HepG2 (cell line): ENCODE results near the gene ICOS. TPM values are rescaled to one million over a fixed set of nuclear protein-coding genes. Genes with fewer than 3 reads are reported as not detected.

Experiments
- ATAC-seq: fragments of 200-7000 bp; cut with Tn5 transposase; 3 replicates; pipeline ENCODE4 v1.9.1; 2020; ENCODE audit warnings: mild to moderate bottlenecking, moderate library complexity
- BruUV-seq: library from RNA; stranded (reverse); fragments of 400-500 nt; replicated peaks from 2 replicates; lab custom pipeline; 2021; lab: Mats Ljungman, UMichigan
- CTCF ChIA-PET: fragments of 300-600 bp; formaldehyde crosslinking; extraction: SDS; loops from one replicate; lab custom pipeline; 2021; ENCODE audit warnings: low total read pairs, inconsistent platforms, low intra/inter-chr PET ratio; lab: Yijun Ruan, JAX
- POLR2A ChIA-PET: fragments of 350-600 bp; sonication (Branson Sonifier 250); formaldehyde crosslinking; loops from one replicate; lab custom pipeline; 2020; ENCODE audit warnings: antibody characterized with exemption, inconsistent platforms; lab: Yijun Ruan, JAX
- DNase-seq: peaks from one replicate; pipeline ENCODE4 v3.0.0-alpha.2; 2015; ENCODE audit warnings: low spot score
- FAIRE-seq: peaks from 3 replicates; lab custom pipeline; 2011; peaks lifted over from hg19 to GRCh38; lab: Jason Lieb, UNC
- H2AFZ ChIP-seq: one replicate; pipeline ENCODE4 v1.6.1; 2011; ENCODE audit warnings: low read length, inconsistent platforms
- H3K27ac ChIP-seq: fragments of 300-600 bp; 3 replicates; pipeline ENCODE4 v1.8.0; 2011; ENCODE audit warnings: mixed run types, mild to moderate bottlenecking, mixed read lengths, low read length, inconsistent platforms; ENCODE audit not compliant: insufficient read depth; ENCODE audit errors: extremely low read length
- H3K27me3 ChIP-seq, 2 experiments: fragments of 200-600 bp in 1 of 2; 2 replicates in 1 of 2; 3 replicates in 1 of 2; pipeline versions ENCODE4 v1.6.0 to v1.8.0; 2011; ENCODE audit warnings: low read length in 2 of 2, mild to moderate bottlenecking in 2 of 2, moderate library complexity in 2 of 2, inconsistent platforms in 1 of 2; ENCODE audit not compliant: insufficient read depth in 2 of 2, control insufficient read depth in 1 of 2
- H3K36me3 ChIP-seq, 2 experiments: fragments of 200-600 bp in 1 of 2; replicated peaks in 1 of 2; 2 replicates in 1 of 2; 3 replicates in 1 of 2; pipeline versions ENCODE4 v1.5.1 to v1.8.0; 2011; ENCODE audit warnings: low read length in 2 of 2, inconsistent platforms in 1 of 2; ENCODE audit not compliant: insufficient read depth in 2 of 2, control insufficient read depth in 1 of 2
- H3K4me1 ChIP-seq: 2 replicates; pipeline ENCODE4 v1.5.1; 2012; ENCODE audit warnings: low read length, inconsistent platforms; ENCODE audit not compliant: insufficient read depth
- H3K4me2 ChIP-seq: 2 replicates; pipeline ENCODE4 v1.6.0; 2011; ENCODE audit warnings: low read depth, low read length, inconsistent platforms
- H3K4me3 ChIP-seq, 3 experiments: fragments of 200-600 bp in 1 of 3; sonication (generic), shearing (Covaris generic) in 1 of 3; replicated peaks in 1 of 3; 2 replicates each; pipeline ENCODE4 v1.5.1; 2011 to 2016; ENCODE audit warnings: low read length in 3 of 3, inconsistent platforms in 2 of 3, low read depth in 2 of 3, mild to moderate bottlenecking in 2 of 3, control low read depth in 1 of 3, mixed read lengths in 1 of 3; ENCODE audit not compliant: insufficient read depth in 1 of 3
- H3K79me2 ChIP-seq: one replicate; pipeline ENCODE4 v1.6.1; 2011; ENCODE audit warnings: low read length, inconsistent platforms; ENCODE audit not compliant: insufficient read depth
- H3K9ac ChIP-seq: 2 replicates; pipeline ENCODE4 v1.6.0; 2011; ENCODE audit warnings: mild to moderate bottlenecking, low read depth, low read length, inconsistent platforms; ENCODE audit not compliant: insufficient read depth
- H3K9me3 ChIP-seq: 2 replicates; pipeline ENCODE4 v1.5.1; 2012; ENCODE audit warnings: mild to moderate bottlenecking, low read length
- H4K20me1 ChIP-seq: 2 replicates; pipeline ENCODE4 v1.6.0; 2011; ENCODE audit warnings: inconsistent platforms, mild to moderate bottlenecking, low read length, moderate library complexity; ENCODE audit not compliant: insufficient read depth
- AGO2 ChIP-seq: fragments of 200-400 bp; formaldehyde crosslinking; optimal IDR thresholded peaks from 2 replicates; pipeline ENCODE3; 2017; ENCODE audit warnings: mild to moderate bottlenecking, low read depth, low read length, moderate library complexity
- BCL6 ChIP-seq: IDR thresholded peaks from 2 replicates; pipeline ENCODE4 v1.6.1; 2016; ENCODE audit warnings: missing genetic modification reagents, missing compliant biosample characterization
- FUBP1 ChIP-seq: sonication (generic); formaldehyde crosslinking; IDR thresholded peaks from 2 replicates; pipeline ENCODE4 v1.5.1; 2020; ENCODE audit warnings: missing genetic modification reagents, mild to moderate bottlenecking, borderline replicate concordance
- HES4 ChIP-seq: sonication (generic); formaldehyde crosslinking; IDR thresholded peaks from 2 replicates; pipeline ENCODE4 v1.9.0; 2021; ENCODE audit warnings: mild to moderate bottlenecking, missing genetic modification reagents, borderline replicate concordance
- MAFG ChIP-seq: sonication (generic); formaldehyde crosslinking; IDR thresholded peaks from 2 replicates; pipeline ENCODE4 v1.5.1; 2020; ENCODE audit warnings: mild to moderate bottlenecking, missing genetic modification reagents
- SMAD1 ChIP-seq: sonication (generic); formaldehyde crosslinking; IDR thresholded peaks from 2 replicates; pipeline ENCODE4 v1.4.0; 2020; ENCODE audit warnings: missing genetic modification reagents, low read depth, mild to moderate bottlenecking, borderline replicate concordance
- SMAD9 ChIP-seq: sonication (generic); formaldehyde crosslinking; IDR thresholded peaks from 2 replicates; pipeline ENCODE4 v1.5.1; 2020; ENCODE audit warnings: mild to moderate bottlenecking, missing genetic modification reagents
- SMARCC2 ChIP-seq: fragments of 450-650 bp; IDR thresholded peaks from 2 replicates; pipeline ENCODE4 v1.6.1; 2017; ENCODE audit warnings: antibody characterized with exemption, mild to moderate bottlenecking
- ZNF12 ChIP-seq: sonication (generic); formaldehyde crosslinking; IDR thresholded peaks from 2 replicates; pipeline ENCODE4 v1.5.0; 2020; ENCODE audit warnings: missing genetic modification reagents
- ZNF510 ChIP-seq: sonication (generic); formaldehyde crosslinking; IDR thresholded peaks from 2 replicates; pipeline ENCODE4 v1.4.0; 2020; ENCODE audit warnings: low read depth, mild to moderate bottlenecking, missing genetic modification reagents
- ZNF670 ChIP-seq: sonication (generic); formaldehyde crosslinking; IDR thresholded peaks from 2 replicates; pipeline ENCODE4 v1.8.0; 2022; ENCODE audit warnings: mild to moderate bottlenecking, missing genetic modification reagents, borderline replicate concordance
- ZNF672 ChIP-seq: sonication (generic); formaldehyde crosslinking; IDR thresholded peaks from 2 replicates; pipeline ENCODE4 v1.8.1; 2022; ENCODE audit warnings: missing genetic modification reagents
- ZZZ3 ChIP-seq: sonication (generic); formaldehyde crosslinking; IDR thresholded peaks from 2 replicates; pipeline ENCODE4 v1.4.0; 2020; ENCODE audit warnings: missing genetic modification reagents, mild to moderate bottlenecking, borderline replicate concordance
- in situ Hi-C: cut with HindIII; loops from 2 replicates; pipeline ENCODE4 v1.10.0; 2017; ENCODE audit warnings: low pct_unique_long_range_greater_than_20kb; ENCODE audit not compliant: extremely low pct_ligation_motif_present
- intact Hi-C: fragments of 100-400 bp; cut with micrococcal nuclease; formaldehyde crosslinking; loops from one replicate; pipeline ENCODE4 v1.10.0; 2022; ENCODE audit not compliant: unreplicated experiment
- polyA plus RNA-seq, 8 experiments: library from polyadenylated mRNA; depleted of rRNA in 3 of 8; stranded (reverse) in 7 of 8; unstranded in 1 of 8; fragments of >200 nt; fragmentation: Illumina TruSeq in 4 of 8; extraction: Trizol in 4 of 8; gene quantifications; 2 replicates each; pipeline versions ENCODE4 v1.2.1 to v1.2.3, GENCODE V29; 2011 to 2016; ENCODE audit warnings: low read depth in 4 of 8, missing spikeins in 1 of 8, mixed read lengths in 1 of 8; ENCODE audit not compliant: insufficient read depth in 1 of 8
- total RNA-seq, 5 experiments: library from RNA; depleted of rRNA; stranded (reverse); fragments of >200 nt; fragmentation: Illumina TruSeq; extraction: Trizol; gene quantifications; 2 replicates each; pipeline ENCODE4 v1.2.3, GENCODE V29; 2016; ENCODE audit warnings: low read depth in 1 of 5
- TF ChIP-seq, protein P1 (sequence below): sonication (generic); formaldehyde crosslinking; IDR thresholded peaks from 2 replicates; pipeline ENCODE4 v1.4.0; 2020; ENCODE audit warnings: missing genetic modification reagents, borderline replicate concordance
- TF ChIP-seq, protein P2 (sequence below): sonication (generic); formaldehyde crosslinking; IDR thresholded peaks from 2 replicates; pipeline ENCODE4 v1.4.0; 2020; ENCODE audit warnings: missing genetic modification reagents

ICOS gene
- total and polyA plus RNA-seq, 2 of the 13 experiments (the other 11 are each of a cell fraction or from before 2014, with no cell fraction given): not detected

- ChIA-PET POLR2A (no interaction called here), CTCF (no interaction called here)
- Histone ChIP-seq H3K27me3 (no peaks in the 10 kb centered on the region), H3K36me3 (no peaks in the 10 kb centered on the region), H3K4me1 (peaks cover 14% of the 10 kb centered on the region; the same call in 1 of the 2 replicates), H3K79me2 (no peaks in the 10 kb centered on the region), H3K27ac (no peak overlapping the region), H2AFZ (no peak overlapping the region), H3K4me2 (no peak overlapping the region), H3K9ac (no peak overlapping the region), H4K20me1 (no peaks in the 10 kb centered on the region), H3K4me3 (no peak overlapping the region), H3K9me3 (peaks cover 17% of the 10 kb centered on the region)
- DNase-seq (no peak), ATAC-seq (no peak), FAIRE-seq (no peak)
- TF ChIP-seq ZNF12 (CRISPR knock-in tag): no peak
- no peak for TF ChIP-seq SMAD1 (CRISPR knock-in tag)
- no peak for TF ChIP-seq AGO2
- TF ChIP-seq SMARCC2: no peak
- no peak for TF ChIP-seq FUBP1 (CRISPR knock-in tag)
- TF ChIP-seq ZZZ3: no peak
- TF ChIP-seq SMAD9: no peak
- no peak for TF ChIP-seq HES4 (CRISPR knock-in tag)
- TF ChIP-seq ZNF510 (CRISPR knock-in tag): no peak
- TF ChIP-seq MAFG (CRISPR knock-in tag): no peak
- TF ChIP-seq, protein P1, sequence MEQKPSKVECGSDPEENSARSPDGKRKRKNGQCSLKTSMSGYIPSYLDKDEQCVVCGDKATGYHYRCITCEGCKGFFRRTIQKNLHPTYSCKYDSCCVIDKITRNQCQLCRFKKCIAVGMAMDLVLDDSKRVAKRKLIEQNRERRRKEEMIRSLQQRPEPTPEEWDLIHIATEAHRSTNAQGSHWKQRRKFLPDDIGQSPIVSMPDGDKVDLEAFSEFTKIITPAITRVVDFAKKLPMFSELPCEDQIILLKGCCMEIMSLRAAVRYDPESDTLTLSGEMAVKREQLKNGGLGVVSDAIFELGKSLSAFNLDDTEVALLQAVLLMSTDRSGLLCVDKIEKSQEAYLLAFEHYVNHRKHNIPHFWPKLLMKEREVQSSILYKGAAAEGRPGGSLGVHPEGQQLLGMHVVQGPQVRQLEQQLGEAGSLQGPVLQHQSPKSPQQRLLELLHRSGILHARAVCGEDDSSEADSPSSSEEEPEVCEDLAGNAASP: no peak
- TF ChIP-seq ZNF670 (CRISPR knock-in tag): no peak
- TF ChIP-seq, protein P2, sequence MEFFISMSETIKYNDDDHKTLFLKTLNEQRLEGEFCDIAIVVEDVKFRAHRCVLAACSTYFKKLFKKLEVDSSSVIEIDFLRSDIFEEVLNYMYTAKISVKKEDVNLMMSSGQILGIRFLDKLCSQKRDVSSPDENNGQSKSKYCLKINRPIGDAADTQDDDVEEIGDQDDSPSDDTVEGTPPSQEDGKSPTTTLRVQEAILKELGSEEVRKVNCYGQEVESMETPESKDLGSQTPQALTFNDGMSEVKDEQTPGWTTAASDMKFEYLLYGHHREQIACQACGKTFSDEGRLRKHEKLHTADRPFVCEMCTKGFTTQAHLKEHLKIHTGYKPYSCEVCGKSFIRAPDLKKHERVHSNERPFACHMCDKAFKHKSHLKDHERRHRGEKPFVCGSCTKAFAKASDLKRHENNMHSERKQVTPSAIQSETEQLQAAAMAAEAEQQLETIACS (CRISPR knock-in tag): no peak
- no peak for TF ChIP-seq BCL6 (CRISPR knock-in tag)
- TF ChIP-seq ZNF672: no peak
- in situ Hi-C loops: loop anchor here (25.0 kb wide), 1 partner anchor 1068 kb away; no protein-coding TSS in a partner anchor
- no TSS peak for BruUV-seq
- intact Hi-C loops: loop anchor here (5.0 to 10.0 kb wide), 2 partner anchors 88 to 1071 kb away; no protein-coding TSS in a partner anchor
Observed at GRCh38 chr2:203905656-203906055, 30.9 kb upstream of the ICOS start.
